Fibroblast of the aortic adventitia (primary cell): Measurements from ENCODE around the gene CCNY. TPM values are rescaled to one million over a fixed set of nuclear protein-coding genes. Genes with fewer than 3 reads are reported as not detected.
A peak's percentile ranks its signal among the peaks of the same experiment; 100 is the strongest.

Source experiments
- DNase-seq: peaks from one replicate; pipeline ENCODE4 v3.0.0-alpha.2; 2010; ENCODE audit warnings: low read depth
- H3K4me3 ChIP-seq: 2 replicates; pipeline ENCODE4 v1.5.1; 2011; ENCODE audit warnings: low read depth, mild to moderate bottlenecking, control low read depth, low read length, moderate library complexity
- total RNA-seq: library from RNA; depleted of rRNA; stranded (reverse); fragments of >200 nt; gene quantifications from 2 replicates; pipeline ENCODE4 v1.2.3, GENCODE V29; 2012; ENCODE audit warnings: low replicate concordance
- TF ChIP-seq, protein P1 (sequence below): IDR thresholded peaks from 2 replicates; pipeline ENCODE4 v1.5.1; 2011; ENCODE audit warnings: mild to moderate bottlenecking, low read length, control low read depth, inconsistent platforms; ENCODE audit not compliant: insufficient read depth

Gene CCNY
- total RNA-seq, 1 donor = 55.4 TPM

DNA sequence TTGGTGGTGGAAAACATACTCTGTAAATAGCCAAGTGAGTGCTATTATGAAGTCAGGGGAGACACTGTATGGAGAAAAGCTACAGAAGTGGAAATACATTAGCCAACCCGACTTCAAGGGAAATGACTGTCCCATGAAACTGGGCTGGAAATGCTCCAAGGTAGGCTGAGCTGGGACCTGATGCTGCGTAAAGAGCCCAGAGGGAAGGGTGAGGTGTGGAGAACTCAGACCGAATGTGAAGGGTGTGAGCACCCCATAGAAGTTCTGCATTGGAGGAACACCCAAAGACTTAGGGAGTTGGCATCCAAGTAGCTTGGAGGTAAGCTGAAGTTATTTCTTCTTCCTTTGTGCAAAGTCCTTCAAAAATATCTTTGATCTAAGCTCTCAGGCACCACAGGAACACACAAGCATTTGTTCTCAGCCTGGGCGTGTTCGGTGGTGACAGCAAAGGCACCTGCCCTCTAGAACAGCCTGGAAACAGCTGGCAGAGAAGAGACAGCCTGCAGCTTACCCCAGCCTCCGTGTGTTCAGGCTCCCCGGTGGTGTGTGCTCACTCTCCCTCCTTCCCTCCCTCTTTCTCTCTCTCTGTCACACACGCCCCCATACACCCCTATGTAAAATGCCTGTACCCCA is 249.7 kb downstream of the CCNY start:
- no peak for DNase-seq

DNA sequence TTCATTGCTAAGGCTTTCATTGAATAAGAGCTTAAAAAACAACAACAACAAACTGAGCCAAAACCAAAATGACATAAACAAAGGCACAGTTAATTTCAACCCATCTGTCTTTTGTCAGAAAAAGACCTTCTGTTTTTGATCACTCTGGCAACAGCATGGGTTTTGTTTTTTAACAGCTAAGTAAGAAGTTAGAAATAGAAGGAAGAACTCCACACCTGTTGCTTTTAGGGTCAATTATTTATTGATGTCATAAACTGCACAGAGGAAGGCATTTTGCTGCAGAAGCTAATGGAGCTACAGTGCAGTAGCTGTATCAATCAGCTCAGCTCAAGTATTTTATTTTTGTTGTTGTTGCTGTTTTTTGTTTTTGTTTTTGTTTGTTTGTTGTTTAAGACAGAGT is 252.5 kb downstream of the CCNY start:
- DNase-seq = no peak
- TF ChIP-seq, protein P1, sequence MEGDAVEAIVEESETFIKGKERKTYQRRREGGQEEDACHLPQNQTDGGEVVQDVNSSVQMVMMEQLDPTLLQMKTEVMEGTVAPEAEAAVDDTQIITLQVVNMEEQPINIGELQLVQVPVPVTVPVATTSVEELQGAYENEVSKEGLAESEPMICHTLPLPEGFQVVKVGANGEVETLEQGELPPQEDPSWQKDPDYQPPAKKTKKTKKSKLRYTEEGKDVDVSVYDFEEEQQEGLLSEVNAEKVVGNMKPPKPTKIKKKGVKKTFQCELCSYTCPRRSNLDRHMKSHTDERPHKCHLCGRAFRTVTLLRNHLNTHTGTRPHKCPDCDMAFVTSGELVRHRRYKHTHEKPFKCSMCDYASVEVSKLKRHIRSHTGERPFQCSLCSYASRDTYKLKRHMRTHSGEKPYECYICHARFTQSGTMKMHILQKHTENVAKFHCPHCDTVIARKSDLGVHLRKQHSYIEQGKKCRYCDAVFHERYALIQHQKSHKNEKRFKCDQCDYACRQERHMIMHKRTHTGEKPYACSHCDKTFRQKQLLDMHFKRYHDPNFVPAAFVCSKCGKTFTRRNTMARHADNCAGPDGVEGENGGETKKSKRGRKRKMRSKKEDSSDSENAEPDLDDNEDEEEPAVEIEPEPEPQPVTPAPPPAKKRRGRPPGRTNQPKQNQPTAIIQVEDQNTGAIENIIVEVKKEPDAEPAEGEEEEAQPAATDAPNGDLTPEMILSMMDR = no peak
- H3K4me3 ChIP-seq = no peak overlapping the region

More for the DNA sequence above, 249.7 kb downstream of the CCNY start:
- no peak overlapping the region for H3K4me3 ChIP-seq
- TF ChIP-seq, protein P1 = no peak

DNA sequence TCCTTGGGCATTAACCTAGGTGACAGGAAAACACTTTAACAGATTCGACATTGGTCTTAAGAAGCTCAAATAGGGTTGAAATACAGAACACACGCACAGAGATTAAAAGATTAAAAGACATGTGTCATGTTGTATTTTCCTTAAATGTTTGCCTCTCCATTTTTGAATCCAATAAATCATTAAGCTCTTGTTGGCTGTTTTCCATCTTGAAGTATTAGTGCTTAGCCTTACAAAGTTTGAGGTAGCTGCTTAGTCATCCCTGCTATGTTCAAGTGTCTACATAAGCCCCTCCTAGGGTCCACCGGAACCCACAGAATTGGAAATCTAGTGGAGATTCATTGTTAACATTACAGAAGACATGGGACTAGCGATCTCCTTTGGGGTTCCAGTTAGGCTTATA is 256.1 kb downstream of the CCNY start:
- no peak overlapping the region for H3K4me3 ChIP-seq
- no peak for DNase-seq
- TF ChIP-seq, protein P1 = no peak

DNA sequence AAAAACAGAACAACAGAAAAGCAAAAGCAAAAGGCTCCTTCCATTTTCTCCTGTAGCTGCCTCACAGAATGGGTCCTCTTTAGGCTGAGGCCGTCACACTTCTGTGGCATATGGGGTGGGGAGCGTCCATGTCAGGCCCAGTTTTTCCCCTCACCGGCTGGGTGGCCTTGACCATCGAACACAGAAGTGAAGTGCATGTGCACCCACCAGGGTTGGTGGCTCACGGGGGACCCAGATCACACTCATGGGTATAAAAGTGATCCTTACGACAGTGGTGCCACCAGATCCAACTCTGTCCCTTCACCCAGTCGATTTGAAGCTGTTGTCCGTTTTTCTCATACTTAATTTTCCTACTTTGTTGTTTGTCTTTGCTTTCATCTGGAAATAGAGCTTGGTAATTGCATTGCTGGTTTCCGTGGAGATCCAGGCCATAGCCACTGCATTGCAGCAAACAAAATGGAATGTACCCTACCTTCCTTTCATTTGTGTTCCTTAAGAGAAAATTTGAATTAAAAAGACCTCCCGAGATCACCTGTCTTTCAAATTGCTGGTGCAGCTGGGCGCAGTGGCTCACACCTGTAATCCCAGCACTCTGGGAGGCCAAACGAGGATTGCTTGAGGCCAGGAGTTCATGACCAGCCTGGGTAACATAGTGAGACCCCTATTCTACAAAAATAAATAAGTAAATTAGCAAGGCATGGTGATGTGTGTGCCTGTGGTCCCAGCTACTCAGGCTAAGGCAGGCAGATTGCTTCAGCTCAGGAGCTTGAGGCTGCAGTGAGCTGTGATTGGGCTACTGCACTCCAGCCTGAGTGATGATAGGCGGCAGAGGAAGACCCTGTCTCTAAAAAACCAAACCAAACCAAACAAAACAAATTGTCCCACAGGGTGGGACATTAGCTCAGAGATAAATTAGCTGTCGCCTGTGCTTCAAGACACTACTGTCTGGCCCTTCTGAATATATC is 258.1 kb downstream of the CCNY start:
- no peak for DNase-seq
- H3K4me3 ChIP-seq = no peak overlapping the region
- TF ChIP-seq, protein P1 = no peak

DNA sequence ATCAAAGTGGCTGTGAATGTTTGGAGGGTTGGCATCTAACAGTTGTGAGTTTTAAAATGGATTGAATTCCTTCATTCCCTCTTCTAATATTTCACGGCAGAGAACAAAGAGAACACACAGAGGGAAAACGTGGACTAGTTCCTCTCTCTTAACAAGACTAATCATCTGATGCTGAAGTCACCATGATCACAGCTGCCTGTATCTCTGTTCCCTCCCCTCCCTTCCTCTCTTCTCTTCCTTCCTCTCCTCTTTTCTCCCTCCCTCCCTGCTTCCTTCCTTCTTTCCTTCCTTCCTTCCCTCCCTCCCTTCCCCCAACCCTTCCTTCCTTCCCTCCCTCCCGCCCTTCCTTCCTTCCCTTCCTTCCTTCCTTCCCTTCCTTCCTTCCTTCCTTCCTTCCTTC is 258.8 kb downstream of the CCNY start:
- no peak for DNase-seq
- TF ChIP-seq, protein P1 = no peak
- H3K4me3 ChIP-seq = no peak overlapping the region

DNA sequence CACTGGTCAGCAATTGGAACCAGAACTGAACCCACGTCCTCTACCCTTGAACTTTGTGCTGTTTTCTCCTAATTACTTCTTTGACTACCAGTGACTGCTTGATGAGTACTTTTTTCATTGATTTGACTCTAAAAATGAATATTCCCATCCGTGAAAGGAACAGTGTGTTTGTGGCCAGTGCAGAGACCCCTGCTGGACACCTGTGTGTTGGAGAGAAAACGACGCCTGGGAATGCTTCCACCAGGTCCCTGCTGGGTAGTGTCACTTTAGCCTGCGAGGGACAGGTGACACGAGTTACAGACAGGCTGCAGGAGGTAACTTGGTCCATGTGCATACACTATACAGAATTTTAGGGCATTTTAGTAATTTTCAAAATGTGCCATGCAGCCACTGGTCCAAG is 262.1 kb downstream of the CCNY start:
- TF ChIP-seq, protein P1 = peak; percentile 51
- no peak for DNase-seq
- H3K4me3 ChIP-seq = no peak overlapping the region
